Duodenal mucosa (tissue), 2 donors: ENCODE data around the gene IGFLR1.

ENCODE experiments used
- H3K27ac ChIP-seq: one replicate; pipeline ENCODE4 v1.7.0; 2013; ENCODE audit warnings: low read depth, low read length
- H3K27me3 ChIP-seq, 2 donors: one replicate each; pipeline ENCODE4 v1.7.0; 2013; ENCODE audit warnings: low read length in 2 of 2, control low read depth in 1 of 2; ENCODE audit not compliant: insufficient read depth in 2 of 2, control insufficient read depth in 1 of 2
- H3K36me3 ChIP-seq, 2 donors: one replicate each; pipeline ENCODE4 v1.7.0; 2013; ENCODE audit warnings: low read length in 2 of 2, control low read depth in 1 of 2; ENCODE audit not compliant: insufficient read depth in 2 of 2, control insufficient read depth in 1 of 2
- H3K4me1 ChIP-seq, 2 donors: one replicate each; pipeline ENCODE4 v1.7.0; 2013; ENCODE audit warnings: low read length in 2 of 2, control low read depth in 1 of 2; ENCODE audit not compliant: insufficient read depth in 2 of 2, control insufficient read depth in 1 of 2
- H3K4me3 ChIP-seq, 2 donors: one replicate each; pipeline ENCODE4 v1.7.0; 2013; ENCODE audit warnings: low read length in 2 of 2, low read depth in 1 of 2
- H3K9ac ChIP-seq, 2 donors: one replicate each; pipeline ENCODE4 v1.7.0; 2013; ENCODE audit warnings: low read length in 2 of 2, low read depth in 1 of 2
- H3K9me3 ChIP-seq, 2 donors: one replicate each; pipeline ENCODE4 v1.7.0; 2013; ENCODE audit warnings: low read length in 2 of 2, control low read depth in 1 of 2; ENCODE audit not compliant: control insufficient read depth in 1 of 2

IGFLR1 gene

DNA sequence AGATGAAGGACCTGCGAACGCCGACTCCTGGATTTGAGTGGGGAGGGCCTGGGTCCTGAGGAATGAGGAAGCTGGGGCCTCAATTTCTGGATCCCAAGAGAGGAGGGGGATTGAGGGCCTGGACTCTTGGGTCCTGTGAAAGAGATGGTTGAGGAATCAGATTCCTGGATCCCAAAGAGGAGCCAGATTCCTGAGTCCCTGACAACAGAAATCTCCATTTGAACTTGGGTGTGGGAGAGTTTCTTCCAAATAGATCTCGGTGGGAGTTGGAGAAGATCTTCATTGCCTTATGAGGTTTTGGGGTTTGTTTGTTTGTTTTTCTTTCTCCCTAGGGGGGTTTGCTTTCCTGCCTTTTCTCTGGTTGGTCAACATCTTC, 3.8 kb upstream of the IGFLR1 start:
- no peaks in the 10 kb centered on the region for H3K9me3 ChIP-seq
- peak overlapping the region; percentile 85 to 88 for H3K9ac ChIP-seq
- H3K4me1 ChIP-seq: peaks cover 26 to 36% of the 10 kb centered on the region in 2 donors
- H3K27ac ChIP-seq: peak overlapping the region; percentile 20
- no peaks in the 10 kb centered on the region for H3K27me3 ChIP-seq
- H3K36me3 ChIP-seq: peaks cover 0 to 3% of the 10 kb centered on the region in 2 donors
- H3K4me3 ChIP-seq: peak overlapping the region; percentile 90 to 91

DNA sequence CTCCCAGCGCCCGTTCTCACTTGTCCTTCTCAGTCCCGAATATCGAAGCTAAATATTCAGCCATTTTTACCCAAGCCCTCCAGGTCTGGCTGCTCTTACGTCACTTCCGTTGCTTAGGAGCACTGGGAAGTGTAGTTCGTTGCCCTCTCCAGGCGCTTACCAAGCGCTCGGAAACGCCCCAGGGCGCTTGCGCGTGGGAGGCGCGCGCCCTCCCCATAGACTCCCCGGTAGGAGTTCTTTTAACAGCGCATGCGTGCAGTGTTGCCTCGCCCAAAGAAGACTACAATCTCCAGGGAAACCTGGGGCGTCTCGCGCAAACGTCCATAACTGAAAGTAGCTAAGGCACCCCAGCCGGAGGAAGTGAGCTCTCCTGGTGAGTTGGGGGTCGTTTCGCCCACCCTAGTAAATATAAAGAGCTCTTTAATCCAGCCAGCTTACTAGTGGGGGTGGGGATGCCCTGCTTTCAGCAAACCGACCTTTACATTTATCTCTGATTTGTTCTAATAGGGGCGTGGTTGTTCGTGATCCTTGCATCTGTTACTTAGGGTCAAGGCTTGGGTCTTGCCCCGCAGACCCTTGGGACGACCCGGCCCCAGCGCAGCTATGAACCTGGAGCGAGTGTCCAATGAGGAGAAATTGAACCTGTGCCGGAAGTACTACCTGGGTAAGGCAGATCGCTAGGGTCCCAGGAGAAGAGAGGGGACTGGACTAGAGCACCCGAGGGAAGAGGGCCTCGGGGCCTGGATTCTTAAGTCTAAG, 3.3 kb upstream of the IGFLR1 start, which contains the start of the genes PSENEN and U2AF1L4:
Gene PSENEN (plus strand): TSS at position 324 of the 759 bp plus-strand sequence. CDS start 280 bp downstream, at position 604.
Gene U2AF1L4 (minus strand): TSS at position 91 of the 759 bp plus-strand sequence. CDS start 27 bp downstream, at position 64.
- Histone ChIP-seq H3K9me3 (no peaks in the 10 kb centered on the region), H3K27me3 (no peaks in the 10 kb centered on the region), H3K4me3 (peak within 1 kb of the TSS; percentile 90 to 91), H3K36me3 (peaks cover 0 to 3% of the 10 kb centered on the region in 2 donors), H3K4me1 (peaks cover 28 to 41% of the 10 kb centered on the region in 2 donors), H3K27ac (peak within 1 kb of the TSS; percentile 99), H3K9ac (peak within 1 kb of the TSS; percentile 85 to 88)

GRCh38 chr19:35744430-35745327, 2.4 kb upstream of the IGFLR1 start:
- Histone ChIP-seq H3K4me1 (peaks cover 28 to 42% of the 10 kb centered on the region in 2 donors), H3K9ac (peak overlapping the region; percentile 43 to 85), H3K36me3 (peaks cover 0 to 3% of the 10 kb centered on the region in 2 donors), H3K4me3 (peak overlapping the region; percentile 90 to 91), H3K9me3 (no peaks in the 10 kb centered on the region), H3K27me3 (no peaks in the 10 kb centered on the region), H3K27ac (peak overlapping the region; percentile 99)

DNA sequence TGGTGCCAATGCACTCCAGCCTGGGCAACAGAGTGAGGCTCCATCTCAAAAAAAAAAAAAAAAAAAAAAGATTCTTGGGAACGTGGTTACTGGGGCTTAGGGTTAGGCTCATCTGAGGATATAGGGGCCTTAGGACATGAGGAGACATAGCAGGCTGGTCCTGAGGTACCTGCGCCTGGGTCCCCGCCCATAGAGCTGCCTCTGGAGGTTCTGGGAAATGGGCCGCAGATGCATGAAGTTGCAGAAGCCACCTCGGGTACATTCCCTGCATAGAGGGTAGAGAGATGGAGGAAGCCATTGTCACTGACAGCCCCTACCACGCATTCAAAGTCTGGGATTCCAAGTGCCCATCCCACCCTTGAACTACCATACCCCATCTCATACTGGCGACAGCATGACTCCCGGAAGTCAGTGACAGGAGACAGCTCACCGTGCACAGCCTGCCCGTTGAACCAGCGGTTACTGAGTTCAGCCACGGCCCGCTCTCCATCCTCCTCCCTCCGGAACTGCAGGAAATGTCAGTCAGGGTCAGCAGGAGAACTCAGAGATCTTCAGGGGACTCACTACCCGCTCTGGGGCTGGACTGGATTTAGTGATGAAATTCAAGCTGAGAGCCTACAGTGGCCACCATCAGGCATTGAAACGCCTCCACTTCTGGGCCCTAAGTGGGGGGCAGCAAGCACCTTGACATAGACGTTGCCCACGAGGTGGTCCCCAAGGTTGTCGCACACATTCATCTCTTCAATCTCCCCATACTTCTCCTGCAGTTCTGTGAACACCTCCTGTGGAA, 1.6 kb upstream of the IGFLR1 start:
- Histone ChIP-seq H3K27me3 (no peaks in the 10 kb centered on the region), H3K36me3 (peaks cover 3 to 4% of the 10 kb centered on the region in 2 donors), H3K9ac (no peak overlapping the region), H3K27ac (no peak overlapping the region), H3K9me3 (no peaks in the 10 kb centered on the region), H3K4me1 (peaks cover 24 to 37% of the 10 kb centered on the region in 2 donors), H3K4me3 (peak overlapping the region; percentile 90 to 91)

- H3K4me1 ChIP-seq: peaks cover 14 to 29% of the 10 kb centered on the region in 2 donors
- H3K27me3 ChIP-seq: no peaks in the 10 kb centered on the region
- peak overlapping the region; percentile 82 to 90 for H3K4me3 ChIP-seq
- peak overlapping the region; percentile 64 for H3K27ac ChIP-seq
- H3K9me3 ChIP-seq: no peaks in the 10 kb centered on the region
- peak overlapping the region; percentile 58 to 60 for H3K9ac ChIP-seq
- H3K36me3 ChIP-seq: peaks cover 23 to 30% of the 10 kb centered on the region in 2 donors
Observed at GRCh38 chr19:35741203-35741515, 1.1 kb downstream of the IGFLR1 start.

DNA sequence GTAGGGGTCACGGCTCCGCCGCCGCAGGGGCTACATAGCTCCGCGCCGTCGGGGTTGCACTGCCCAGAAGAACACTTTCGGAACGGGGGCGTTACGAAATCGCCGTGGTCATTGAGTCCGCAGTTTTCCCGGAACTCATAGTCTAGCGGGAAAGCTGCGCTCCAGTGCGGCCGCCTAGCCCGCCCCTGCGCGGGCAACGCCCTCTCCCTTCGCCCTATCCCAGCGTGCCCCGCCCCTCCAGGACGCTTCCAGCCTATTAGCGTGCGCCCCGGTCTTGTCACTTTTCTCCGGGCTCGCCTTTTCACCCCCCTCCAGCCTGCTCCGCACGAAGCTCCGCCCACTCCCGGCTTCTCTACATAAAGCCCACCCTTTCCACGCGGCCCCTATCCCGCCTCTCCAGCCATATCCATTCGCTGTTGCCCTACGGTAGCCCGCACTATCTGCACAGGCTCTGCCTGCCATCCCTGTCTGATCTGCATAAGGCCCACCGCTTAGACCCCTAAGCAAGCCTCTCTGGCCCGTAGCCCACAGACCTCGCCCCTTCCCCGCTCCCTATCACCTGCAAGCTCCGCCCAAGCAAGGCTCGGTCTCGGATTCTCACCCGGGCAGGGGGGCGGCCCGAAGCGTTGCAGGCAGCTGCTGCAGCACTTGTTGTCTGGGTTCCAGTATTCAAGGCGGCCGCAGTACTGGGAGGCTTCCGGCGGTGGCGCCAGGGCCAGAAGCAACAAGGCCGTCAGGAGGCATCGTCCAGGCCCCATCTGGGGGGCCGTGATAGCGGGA, 1.6 kb downstream of the IGFLR1 start:
- Histone ChIP-seq H3K27ac (peak overlapping the region; percentile 64), H3K9ac (peak overlapping the region; percentile 60 to 70), H3K36me3 (peaks cover 25 to 34% of the 10 kb centered on the region in 2 donors), H3K9me3 (no peaks in the 10 kb centered on the region), H3K4me3 (peak overlapping the region; percentile 82 to 90), H3K4me1 (peaks cover 11 to 23% of the 10 kb centered on the region in 2 donors), H3K27me3 (no peaks in the 10 kb centered on the region)

DNA sequence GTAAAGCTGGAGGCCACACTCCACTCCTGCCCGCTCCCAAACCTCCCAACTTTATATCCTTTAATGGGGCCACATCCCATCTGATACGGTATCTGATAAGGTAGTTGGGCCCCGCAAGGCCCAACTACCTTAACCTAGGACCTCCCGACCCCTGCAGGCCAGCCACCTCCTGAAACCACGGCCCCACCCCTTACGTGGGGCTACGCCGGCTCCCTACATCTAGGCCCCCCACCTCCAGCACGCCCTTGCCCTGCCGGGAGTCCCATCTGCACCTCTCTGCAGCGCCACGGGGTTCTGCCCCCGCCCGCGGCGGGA, 2.2 kb downstream of the IGFLR1 start:
- Histone ChIP-seq H3K27me3 (no peaks in the 10 kb centered on the region), H3K4me3 (peak overlapping the region; percentile 75 to 90), H3K4me1 (peaks cover 11 to 23% of the 10 kb centered on the region in 2 donors), H3K9me3 (no peaks in the 10 kb centered on the region), H3K27ac (peak overlapping the region; percentile 45), H3K9ac (peak overlapping the region; percentile 47 to 70), H3K36me3 (peaks cover 28 to 39% of the 10 kb centered on the region in 2 donors)

DNA sequence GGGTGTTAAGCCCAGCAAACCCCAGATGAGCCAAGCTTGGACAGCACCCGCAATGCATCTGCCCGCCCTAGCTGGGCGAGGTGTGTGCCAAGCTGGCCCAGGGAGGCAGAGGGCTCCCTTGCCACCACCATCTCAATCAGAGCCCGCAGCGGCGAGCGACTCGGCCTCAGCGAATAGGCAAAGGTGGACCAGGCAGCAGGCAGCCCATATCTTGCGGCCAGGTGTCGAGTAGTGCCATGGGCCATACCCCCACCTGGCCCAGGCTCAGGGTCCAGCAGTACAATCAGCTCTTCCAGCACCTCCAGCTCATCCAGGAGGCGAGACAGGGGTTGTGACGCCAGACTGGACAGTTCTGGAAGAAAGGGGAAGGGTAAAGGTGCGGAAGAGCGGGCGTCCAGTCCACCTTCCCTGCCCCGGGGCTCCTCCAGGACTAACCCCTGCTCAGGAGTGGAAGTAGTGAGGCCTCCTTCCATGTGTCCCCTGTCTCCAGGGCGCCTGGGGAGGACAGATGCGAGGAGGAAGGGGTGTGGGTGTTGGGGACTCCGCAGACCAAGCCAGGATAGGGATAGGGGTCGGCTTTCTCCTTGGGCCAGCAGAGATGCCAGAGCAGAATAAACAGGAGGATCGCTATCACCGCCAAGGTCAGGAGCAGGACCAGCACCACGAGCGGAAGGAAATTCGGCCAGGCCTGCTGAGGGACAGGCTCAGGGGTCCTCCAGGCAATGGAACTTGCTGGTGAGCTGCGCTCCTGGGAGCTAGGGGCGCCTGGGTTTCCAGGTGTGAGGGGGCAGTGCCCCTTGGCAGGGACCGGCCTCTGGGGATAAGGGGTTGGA, 2.8 kb downstream of the IGFLR1 start:
- Histone ChIP-seq H3K4me1 (peaks cover 10 to 20% of the 10 kb centered on the region in 2 donors), H3K27ac (no peak overlapping the region), H3K36me3 (peaks cover 28 to 43% of the 10 kb centered on the region in 2 donors), H3K27me3 (no peaks in the 10 kb centered on the region), H3K4me3 (peak overlapping the region; percentile 75 to 90), H3K9ac (peak overlapping the region in 1 of 2 donors; percentile 47), H3K9me3 (no peaks in the 10 kb centered on the region)
